Naive thymus-derived CD4-positive, alpha-beta T cell (primary cell): Measurements from ENCODE around the gene MLKL. TPM values are rescaled to one million over a fixed set of nuclear protein-coding genes. Genes with fewer than 3 reads are reported as not detected.

ENCODE experiments used
- ATAC-seq: fragments of 150-1000 bp; cut with Tn5 transposase; 2 replicates; pipeline ENCODE4 v1.10.0; 2021; ENCODE audit warnings: mild to moderate bottlenecking, moderate library complexity
- CTCF ChIA-PET: fragments of 350-600 bp; sonication (Branson Sonifier 250); formaldehyde crosslinking; loops from one replicate; lab custom pipeline; 2021; ENCODE audit warnings: antibody characterized with exemption; lab: Charles Lee
- POLR2A ChIA-PET: fragments of 350-600 bp; sonication (Branson Sonifier 250); formaldehyde crosslinking; loops from one replicate; lab custom pipeline; 2021; ENCODE audit warnings: antibody characterized with exemption, inconsistent platforms; lab: Charles Lee
- DNase-seq, 9 donors: peaks; one replicate each; pipeline versions ENCODE4 v3.0.0 to v3.0.0-alpha.2; 2020 to 2022; ENCODE audit warnings: mixed read lengths in 1 of 9
- H3K27ac ChIP-seq: one replicate; pipeline ENCODE4 v1.7.0; 2013; ENCODE audit warnings: mild to moderate bottlenecking, low read depth, low read length, moderate library complexity
- H3K27me3 ChIP-seq, 2 donors: one replicate each; pipeline ENCODE4 v1.7.0; 2013; ENCODE audit warnings: low read length in 2 of 2, mild to moderate bottlenecking in 2 of 2, moderate library complexity in 2 of 2; ENCODE audit not compliant: control insufficient read depth in 2 of 2, insufficient read depth in 2 of 2
- H3K36me3 ChIP-seq, 3 experiments: 1 replicate in 2 of 3; 2 replicates in 1 of 3; pipeline ENCODE4 v1.7.0; 2013; ENCODE audit warnings: low read length in 3 of 3, mild to moderate bottlenecking in 3 of 3, moderate library complexity in 1 of 3; ENCODE audit not compliant: insufficient read depth in 3 of 3, control insufficient read depth in 2 of 3
- H3K4me1 ChIP-seq, 2 donors: one replicate each; pipeline ENCODE4 v1.7.0; 2013; ENCODE audit warnings: low read length in 2 of 2, mild to moderate bottlenecking in 2 of 2, moderate library complexity in 1 of 2; ENCODE audit not compliant: control insufficient read depth in 2 of 2, insufficient read depth in 2 of 2
- H3K4me3 ChIP-seq: 2 replicates; pipeline ENCODE4 v1.7.0; 2013; ENCODE audit warnings: mild to moderate bottlenecking, low read length
- H3K9me3 ChIP-seq, 3 experiments: 1 replicate in 2 of 3; 2 replicates in 1 of 3; pipeline ENCODE4 v1.7.0; 2013; ENCODE audit warnings: low read length in 3 of 3; ENCODE audit not compliant: control insufficient read depth in 2 of 3
- H3K27ac Mint-ChIP-seq, 9 donors: one replicate each; pipeline ENCODE4 v1.8.0; 2020 to 2022; ENCODE audit warnings: mixed read lengths in 9 of 9, mild to moderate bottlenecking in 8 of 9, moderate library complexity in 5 of 9, inconsistent platforms in 2 of 9
- H3K27me3 Mint-ChIP-seq, 5 donors: one replicate each; pipeline ENCODE4 v1.8.0; 2021 to 2022; ENCODE audit warnings: mixed read lengths in 5 of 5, mild to moderate bottlenecking in 1 of 5
- H3K36me3 Mint-ChIP-seq, 5 donors: one replicate each; pipeline ENCODE4 v1.8.0; 2020 to 2022; ENCODE audit warnings: mixed read lengths in 5 of 5, mild to moderate bottlenecking in 3 of 5, inconsistent platforms in 1 of 5
- H3K4me1 Mint-ChIP-seq, 7 donors: one replicate each; pipeline ENCODE4 v1.8.0; 2020 to 2022; ENCODE audit warnings: mixed read lengths in 7 of 7, mild to moderate bottlenecking in 3 of 7, inconsistent platforms in 1 of 7
- H3K4me3 Mint-ChIP-seq, 10 donors: one replicate each; pipeline ENCODE4 v1.8.0; 2020 to 2022; ENCODE audit warnings: mild to moderate bottlenecking in 10 of 10, mixed read lengths in 10 of 10, moderate library complexity in 6 of 10, inconsistent platforms in 2 of 10
- H3K9me3 Mint-ChIP-seq, 11 donors: one replicate each; pipeline ENCODE4 v1.8.0; 2020 to 2022; ENCODE audit warnings: mixed read lengths in 11 of 11, mild to moderate bottlenecking in 4 of 11, inconsistent platforms in 1 of 11, moderate library complexity in 1 of 11
- intact Hi-C, 2 donors: fragments of 100-400 bp; cut with micrococcal nuclease; formaldehyde crosslinking; loops; one replicate each; pipeline ENCODE4 v1.15.1; 2023
- polyA plus RNA-seq, 2 donors: library from polyadenylated mRNA; unstranded; fragments of 300-500 nt; fragmentation: Illumina TruSeq; gene quantifications; one replicate each; pipeline ENCODE4 v1.2.3, GENCODE V29; 2021
- total RNA-seq, 6 experiments: library from RNA in 5 of 6; stranded (reverse) in 5 of 6; gene quantifications; 1 replicate in 5 of 6; 2 replicates in 1 of 6; pipeline ENCODE4 v1.2.3 and lab custom pipeline; 2021 to 2026

Gene MLKL
- total and polyA plus RNA-seq, 7 experiments from 2014 or later: 7.9 to 52.4 (median 36.3) TPM

DNA sequence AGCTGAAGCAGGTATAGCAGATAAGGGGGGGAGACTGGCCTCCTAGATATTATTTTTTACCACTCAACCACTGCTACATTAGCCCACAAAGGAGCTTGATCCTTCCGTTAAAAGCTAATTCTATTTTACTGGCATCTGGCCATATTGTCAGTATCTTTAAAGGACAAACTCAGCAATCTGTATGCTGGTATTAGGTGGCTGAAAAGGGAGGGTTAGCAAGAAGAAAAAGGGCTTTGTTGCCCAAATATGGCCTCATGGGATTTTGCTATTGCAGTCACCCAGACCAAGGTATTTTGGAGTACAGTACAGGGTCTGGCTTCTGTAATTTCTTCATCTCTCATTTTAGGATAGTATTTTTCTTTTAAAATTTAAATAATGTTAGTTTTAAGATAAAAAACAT is 48.4 kb downstream of the MLKL start:
- intact Hi-C loops: no loop called here
- ChIA-PET POLR2A (interaction anchor here (0.8 kb wide), 1 partner anchor 15 kb away, joined by 3 read pairs; no protein-coding TSS in a partner anchor), CTCF (interaction anchor here (0.7 to 1.6 kb wide), 3 partner anchors 10 to 24 kb away, joined by 3 to 5 read pairs (median 3); no protein-coding TSS in a partner anchor)
- no peaks in the 10 kb centered on the region for H3K27me3 Mint-ChIP-seq
- H3K36me3 Mint-ChIP-seq: peaks cover 0 to 25% (median 17%) of the 10 kb centered on the region in 5 donors
- ATAC-seq (no peak), DNase-seq (no peak)
- Histone ChIP-seq H3K27me3 (no peaks in the 10 kb centered on the region), H3K4me3 (no peak overlapping the region), H3K9me3 (no peaks in the 10 kb centered on the region), H3K36me3 (peaks cover 5 to 48% (median 10%) of the 10 kb centered on the region in 3 experiments), H3K4me1 (peaks cover 0 to 15% of the 10 kb centered on the region in 2 donors), H3K27ac (no peak overlapping the region)
- no peak overlapping the region for H3K4me3 Mint-ChIP-seq
- H3K4me1 Mint-ChIP-seq: peaks cover 30 to 56% (median 47%) of the 10 kb centered on the region in 7 donors
- H3K27ac Mint-ChIP-seq: peak overlapping the region in 5 of 9 donors; percentile 14 to 57 (median 48)
- H3K9me3 Mint-ChIP-seq: no peaks in the 10 kb centered on the region

DNA sequence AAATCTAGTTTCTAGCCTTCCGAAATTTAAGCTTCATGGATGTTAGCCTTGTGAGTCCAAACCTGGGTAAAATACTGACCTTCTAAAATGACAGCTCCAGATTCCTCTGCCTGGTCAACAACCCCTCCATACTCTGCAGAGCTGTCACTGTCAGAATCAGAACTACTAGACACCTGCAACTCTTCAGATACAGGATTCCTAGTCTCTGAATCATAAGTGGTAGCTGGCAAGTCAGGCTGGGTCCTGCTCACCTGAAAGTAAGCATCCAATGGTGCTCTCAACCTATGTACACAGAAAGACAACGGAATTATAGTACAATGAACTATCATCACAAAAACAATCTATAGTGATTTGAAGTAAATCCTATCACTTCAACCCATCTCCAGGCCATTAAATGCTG is 48.8 kb downstream of the MLKL start:
- H3K27ac ChIP-seq: no peak overlapping the region
- peaks cover 0 to 23% (median 17%) of the 10 kb centered on the region in 5 donors for H3K36me3 Mint-ChIP-seq
- CTCF ChIA-PET: interaction anchor here (0.7 to 1.6 kb wide), 3 partner anchors 10 to 23 kb away, joined by 3 to 5 read pairs (median 3); no protein-coding TSS in a partner anchor
- POLR2A ChIA-PET: interaction anchor here (0.8 kb wide), 1 partner anchor 16 kb away, joined by 3 read pairs; no protein-coding TSS in a partner anchor
- peaks cover 0 to 12% of the 10 kb centered on the region in 2 donors for H3K4me1 ChIP-seq
- H3K4me1 Mint-ChIP-seq: peaks cover 28 to 52% (median 45%) of the 10 kb centered on the region in 7 donors
- intact Hi-C loops: no loop called here
- no peak overlapping the region for H3K4me3 ChIP-seq
- no peaks in the 10 kb centered on the region for H3K27me3 ChIP-seq
- no peak for DNase-seq
- ATAC-seq: no peak
- H3K27ac Mint-ChIP-seq: peak overlapping the region in 7 of 9 donors; percentile 14 to 68 (median 52)
- H3K9me3 ChIP-seq: no peaks in the 10 kb centered on the region
- H3K9me3 Mint-ChIP-seq: no peaks in the 10 kb centered on the region
- no peaks in the 10 kb centered on the region for H3K27me3 Mint-ChIP-seq
- H3K4me3 Mint-ChIP-seq: no peak overlapping the region
- H3K36me3 ChIP-seq: peaks cover 5 to 47% (median 10%) of the 10 kb centered on the region in 3 experiments

DNA sequence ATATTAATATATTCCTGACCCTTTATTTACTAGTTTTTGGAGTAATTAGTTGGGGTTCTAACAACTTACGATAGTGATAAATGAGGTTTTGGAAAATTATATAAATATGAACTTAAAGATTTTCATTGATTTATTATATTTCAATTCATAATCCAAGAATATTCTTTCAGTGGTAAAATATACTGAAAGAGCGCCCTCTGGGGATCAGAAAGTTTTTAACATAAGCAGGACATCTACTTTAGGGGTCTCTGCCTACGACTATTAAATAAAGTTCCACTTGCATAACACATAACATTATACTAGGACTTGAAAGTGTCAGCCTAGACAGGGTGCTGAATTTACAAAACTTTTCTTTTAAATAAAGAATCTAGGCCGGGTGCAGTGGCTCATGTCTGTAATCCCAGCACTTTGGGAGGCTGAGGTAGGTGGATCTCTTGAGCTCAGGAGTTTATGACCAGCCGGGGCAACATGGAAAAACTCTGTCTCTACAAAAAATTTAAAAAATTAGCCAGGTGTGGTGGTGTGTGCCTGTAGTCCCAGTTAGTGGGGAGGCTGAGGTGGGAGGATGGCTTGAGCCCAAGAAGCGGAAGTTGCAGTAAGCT is 49.6 kb downstream of the MLKL start:
- no peaks in the 10 kb centered on the region for H3K9me3 Mint-ChIP-seq
- CTCF ChIA-PET: interaction anchor here (1.3 kb wide), 1 partner anchor 16 kb away, joined by 3 read pairs; no protein-coding TSS in a partner anchor
- peaks cover 0 to 23% (median 17%) of the 10 kb centered on the region in 5 donors for H3K36me3 Mint-ChIP-seq
- H3K4me1 Mint-ChIP-seq: peaks cover 23 to 44% (median 39%) of the 10 kb centered on the region in 7 donors
- no peaks in the 10 kb centered on the region for H3K27me3 Mint-ChIP-seq
- H3K9me3 ChIP-seq: no peaks in the 10 kb centered on the region
- H3K4me1 ChIP-seq: peaks cover 0 to 9% of the 10 kb centered on the region in 2 donors
- ATAC-seq: no peak
- H3K36me3 ChIP-seq: peaks cover 5 to 49% (median 10%) of the 10 kb centered on the region in 3 experiments
- no peaks in the 10 kb centered on the region for H3K27me3 ChIP-seq
- H3K4me3 Mint-ChIP-seq: no peak overlapping the region
- intact Hi-C loops: no loop called here
- POLR2A ChIA-PET: interaction anchor here (0.8 kb wide), 1 partner anchor 16 kb away, joined by 3 read pairs; no protein-coding TSS in a partner anchor
- H3K27ac Mint-ChIP-seq: peak overlapping the region in 2 of 9 donors; percentile 7 to 14
- H3K4me3 ChIP-seq: no peak overlapping the region
- H3K27ac ChIP-seq: no peak overlapping the region
- DNase-seq: peak in 3 of 9 donors; percentile 10 to 13 (median 12)

DNA sequence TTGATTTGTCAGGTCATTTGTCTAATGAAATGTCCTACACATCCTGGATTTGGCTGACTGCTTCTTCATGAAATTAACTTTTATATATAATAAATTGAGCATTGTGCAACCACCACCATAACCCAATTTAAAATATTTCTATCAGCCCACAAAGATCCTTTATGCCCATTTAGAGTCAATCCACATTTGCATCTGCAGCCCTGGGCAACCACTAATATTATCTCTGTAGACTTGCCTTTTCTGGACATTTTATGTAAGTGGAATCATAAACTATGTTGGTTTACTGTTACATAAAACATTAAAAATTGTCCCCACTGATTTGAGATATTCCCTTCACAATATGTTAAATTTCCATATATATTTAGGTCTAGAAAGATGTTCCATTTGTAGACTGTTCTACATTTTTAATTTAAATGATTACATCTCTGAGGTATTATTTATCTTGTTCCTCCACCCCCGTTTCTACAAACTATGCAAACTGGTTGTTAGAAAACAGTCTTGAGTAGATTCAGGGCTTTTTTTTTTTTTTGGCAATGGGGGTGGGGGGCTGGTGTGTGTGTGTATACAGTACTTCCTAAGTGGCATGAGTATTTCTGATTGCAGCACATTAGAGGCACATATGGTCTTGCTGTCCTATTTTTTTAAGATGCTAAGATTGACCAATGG is 50.7 kb downstream of the MLKL start:
- Mint-ChIP-seq H3K4me3 (no peak overlapping the region), H3K36me3 (peaks cover 0 to 19% (median 13%) of the 10 kb centered on the region in 5 donors), H3K9me3 (no peaks in the 10 kb centered on the region), H3K4me1 (peaks cover 15 to 34% (median 31%) of the 10 kb centered on the region in 7 donors), H3K27ac (no peak overlapping the region), H3K27me3 (no peaks in the 10 kb centered on the region)
- intact Hi-C loops: no loop called here
- CTCF ChIA-PET: no interaction called here
- POLR2A ChIA-PET: no interaction called here
- Histone ChIP-seq H3K4me3 (no peak overlapping the region), H3K4me1 (peaks cover 0 to 7% of the 10 kb centered on the region in 2 donors), H3K36me3 (peaks cover 5 to 57% (median 10%) of the 10 kb centered on the region in 3 experiments), H3K9me3 (no peaks in the 10 kb centered on the region), H3K27me3 (no peaks in the 10 kb centered on the region), H3K27ac (no peak overlapping the region)
- no peak for ATAC-seq
- DNase-seq: no peak

DNA sequence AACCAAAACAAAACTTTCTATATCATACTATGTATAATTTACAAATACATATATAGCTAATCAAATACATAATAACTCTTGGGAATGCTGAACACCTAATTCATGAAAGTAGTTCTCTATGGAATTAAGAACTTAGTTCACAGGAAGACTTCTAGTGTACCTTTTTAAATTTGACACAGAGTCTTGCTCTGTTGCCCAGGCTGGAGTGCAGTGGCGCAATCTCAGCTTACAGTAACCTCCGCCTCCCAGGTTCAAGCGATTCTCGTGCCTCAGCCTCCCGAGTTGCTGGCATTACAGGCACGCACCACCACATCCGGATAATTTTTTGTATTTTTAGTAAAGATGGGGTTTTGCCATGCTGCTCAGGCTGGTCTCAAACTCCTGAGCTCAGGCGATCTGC is 58.7 kb downstream of the MLKL start:
- ATAC-seq (no peak), DNase-seq (no peak)
- H3K36me3 Mint-ChIP-seq: peaks cover 0 to 24% (median 17%) of the 10 kb centered on the region in 5 donors
- H3K27me3 ChIP-seq: no peaks in the 10 kb centered on the region
- no peaks in the 10 kb centered on the region for H3K4me1 ChIP-seq
- H3K9me3 Mint-ChIP-seq: no peaks in the 10 kb centered on the region
- CTCF ChIA-PET: interaction anchor here (1.4 kb wide), 1 partner anchor 10 kb away, joined by 5 read pairs; no protein-coding TSS in a partner anchor
- H3K9me3 ChIP-seq: no peaks in the 10 kb centered on the region
- H3K27ac Mint-ChIP-seq: peak overlapping the region in 1 of 9 donors; percentile 51
- H3K4me3 Mint-ChIP-seq: no peak overlapping the region
- H3K4me1 Mint-ChIP-seq: no peaks in the 10 kb centered on the region
- POLR2A ChIA-PET: interaction anchor here (0.6 kb wide), 1 partner anchor 17 kb away, joined by 3 read pairs; no protein-coding TSS in a partner anchor
- intact Hi-C loops: no loop called here
- no peak overlapping the region for H3K27ac ChIP-seq
- H3K4me3 ChIP-seq: no peak overlapping the region
- peaks cover 4 to 79% (median 16%) of the 10 kb centered on the region in 3 experiments for H3K36me3 ChIP-seq
- no peaks in the 10 kb centered on the region for H3K27me3 Mint-ChIP-seq

DNA sequence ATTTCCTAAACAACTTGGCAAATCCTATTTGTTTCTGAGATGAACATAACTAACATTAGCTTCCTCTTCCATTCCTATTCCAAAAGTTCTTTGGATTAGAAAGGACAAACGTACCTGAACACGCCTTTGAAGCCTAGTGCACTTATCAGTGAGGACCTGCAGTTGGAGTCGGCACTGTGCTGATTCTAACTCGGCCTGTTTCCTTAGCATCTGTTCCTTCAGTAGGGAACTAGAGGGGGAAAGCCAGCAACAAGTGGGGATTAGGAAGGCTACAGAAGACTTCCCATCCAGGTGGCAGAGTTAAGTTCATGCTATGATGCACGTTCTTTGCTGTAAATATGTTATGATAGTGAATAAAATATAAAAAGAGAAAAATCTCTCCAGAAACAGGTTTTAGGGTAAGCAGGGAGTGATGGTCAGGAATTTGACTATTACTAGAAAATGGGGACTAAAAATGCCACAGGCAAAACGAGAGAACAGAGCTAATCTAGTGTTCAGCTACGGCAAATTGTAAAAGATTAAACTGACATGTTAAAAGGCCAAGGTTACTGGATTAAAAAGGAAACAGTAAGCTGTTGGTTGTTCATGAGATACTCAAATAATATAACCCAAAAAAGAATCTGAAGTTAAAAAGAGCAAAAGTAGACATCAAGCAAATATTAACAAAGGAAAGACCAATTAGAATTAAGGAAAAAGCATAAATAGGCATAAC is 62.8 kb downstream of the MLKL start:
- H3K4me3 Mint-ChIP-seq: no peak overlapping the region
- H3K4me1 Mint-ChIP-seq: no peaks in the 10 kb centered on the region
- no peak overlapping the region for H3K27ac ChIP-seq
- H3K9me3 ChIP-seq: no peaks in the 10 kb centered on the region
- H3K27me3 Mint-ChIP-seq: no peaks in the 10 kb centered on the region
- CTCF ChIA-PET: no interaction called here
- POLR2A ChIA-PET: no interaction called here
- no peaks in the 10 kb centered on the region for H3K9me3 Mint-ChIP-seq
- intact Hi-C loops: no loop called here
- H3K4me1 ChIP-seq: no peaks in the 10 kb centered on the region
- H3K27ac Mint-ChIP-seq: peak overlapping the region in 4 of 9 donors; percentile 30 to 57 (median 42)
- no peak overlapping the region for H3K4me3 ChIP-seq
- H3K36me3 ChIP-seq: peaks cover 7 to 74% (median 10%) of the 10 kb centered on the region in 3 experiments
- DNase-seq (no peak), ATAC-seq (no peak)
- no peaks in the 10 kb centered on the region for H3K27me3 ChIP-seq
- peaks cover 0 to 15% (median 13%) of the 10 kb centered on the region in 5 donors for H3K36me3 Mint-ChIP-seq
